SH-SY5Y (cell line): ENCODE results near the gene NPEPL1.

Experiments
- GATA2 ChIP-seq: IDR thresholded peaks from 2 replicates; pipeline ENCODE4 v1.6.1; 2011; ENCODE audit warnings: mild to moderate bottlenecking, low read depth, low read length
- GATA3 ChIP-seq: IDR thresholded peaks from 2 replicates; pipeline ENCODE4 v1.6.1; 2011; ENCODE audit warnings: low read depth, mild to moderate bottlenecking, low read length, moderate library complexity

GRCh38 chr20:58718729-58719128 lies 26.1 kb downstream of the NPEPL1 start:
- TF ChIP-seq GATA2 (no peak), GATA3 (no peak)
